GM23338 (cell line): Measurements from ENCODE around the gene SLX9. TPM values are rescaled to one million over a fixed set of nuclear protein-coding genes. Genes with fewer than 3 reads are reported as not detected.

Experiments used
- ATAC-seq: fragments of 200-7000 bp; cut with Tn5 transposase; 3 replicates; pipeline ENCODE4 v1.9.1; 2020
- DNase-seq: peaks from one replicate; pipeline ENCODE4 v3.0.0-alpha.2; 2015; ENCODE audit warnings: low spot score
- H2AFZ ChIP-seq: fragments of 200-600 bp; sonication (generic); 2 replicates; pipeline ENCODE4 v1.8.0; 2016; ENCODE audit warnings: antibody characterized with exemption, mild to moderate bottlenecking, moderate library complexity
- H3F3A ChIP-seq: fragments of 200-600 bp; sonication (generic); replicated peaks from 2 replicates; pipeline ENCODE4 v1.8.0; 2017; ENCODE audit warnings: antibody characterized with exemption, mixed run types, low read depth
- H3K27ac ChIP-seq: fragments of 200-600 bp; sonication (generic); 2 replicates; pipeline ENCODE4 v1.6.1; 2016; ENCODE audit warnings: low read depth
- H3K27me3 ChIP-seq: fragments of 200-600 bp; sonication (generic); 2 replicates; pipeline ENCODE4 v1.8.0; 2016; ENCODE audit warnings: mild to moderate bottlenecking, mixed run types, moderate library complexity; ENCODE audit not compliant: insufficient read depth
- H3K36me3 ChIP-seq: fragments of 200-600 bp; sonication (generic); 2 replicates; pipeline ENCODE4 v1.8.0; 2016; ENCODE audit warnings: mild to moderate bottlenecking; ENCODE audit not compliant: insufficient read depth
- H3K4me1 ChIP-seq: fragments of 200-600 bp; sonication (generic); 2 replicates; pipeline ENCODE4 v1.8.0; 2016; ENCODE audit warnings: mild to moderate bottlenecking, moderate library complexity; ENCODE audit not compliant: insufficient read depth
- H3K4me2 ChIP-seq: fragments of 200-600 bp; sonication (generic); 2 replicates; pipeline ENCODE4 v1.7.1; 2017; ENCODE audit warnings: mixed run types
- H3K4me3 ChIP-seq: fragments of 200-600 bp; sonication (generic); 2 replicates; pipeline ENCODE4 v1.6.1; 2016; ENCODE audit warnings: mixed run types
- H3K79me2 ChIP-seq: fragments of 200-600 bp; sonication (generic); replicated peaks from 2 replicates; pipeline ENCODE4 v1.8.0; 2017; ENCODE audit warnings: mild to moderate bottlenecking; ENCODE audit not compliant: insufficient read depth
- H3K9me2 ChIP-seq: fragments of 200-600 bp; sonication (generic); 2 replicates; pipeline ENCODE4 v1.8.0; 2017; ENCODE audit not compliant: insufficient read depth
- H4K20me1 ChIP-seq: fragments of 200-600 bp; sonication (generic); replicated peaks from 2 replicates; pipeline ENCODE4 v1.8.0; 2017; ENCODE audit warnings: mild to moderate bottlenecking; ENCODE audit not compliant: insufficient read depth
- H3K27ac Mint-ChIP-seq: 2 replicates; pipeline ENCODE4 v1.8.0; 2020; ENCODE audit warnings: inconsistent platforms, mild to moderate bottlenecking, moderate library complexity, mixed read lengths
- H3K27me3 Mint-ChIP-seq: 3 replicates; pipeline ENCODE4 v1.8.0; 2022; ENCODE audit warnings: low read depth, mild to moderate bottlenecking, moderate library complexity, mixed read lengths, inconsistent platforms; ENCODE audit not compliant: insufficient read depth, poor library complexity
- H3K36me3 Mint-ChIP-seq: 3 replicates; pipeline ENCODE4 v1.8.0; 2021; ENCODE audit warnings: low read depth, mild to moderate bottlenecking, inconsistent platforms, moderate library complexity, mixed read lengths
- H3K4me1 Mint-ChIP-seq: 3 replicates; pipeline ENCODE4 v1.8.0; 2020; ENCODE audit warnings: mild to moderate bottlenecking, inconsistent platforms, mixed read lengths
- H3K4me3 Mint-ChIP-seq: 3 replicates; pipeline ENCODE4 v1.8.0; 2021; ENCODE audit warnings: moderate library complexity, mild to moderate bottlenecking, inconsistent platforms, mixed read lengths
- H3K9me3 Mint-ChIP-seq: 3 replicates; pipeline ENCODE4 v1.8.0; 2020; ENCODE audit warnings: moderate library complexity, mild to moderate bottlenecking, inconsistent platforms, mixed read lengths
- CREB1 ChIP-seq: fragments of 250-450 bp; sonication (Bioruptor Pico); IDR thresholded peaks from 2 replicates; pipeline ENCODE4 v1.5.0; 2020; ENCODE audit warnings: low read depth, mild to moderate bottlenecking, moderate library complexity
- ETS1 ChIP-seq: IDR thresholded peaks from 2 replicates; pipeline ENCODE4 v1.6.1; 2016; ENCODE audit warnings: antibody characterized with exemption
- EZH2 ChIP-seq: fragments of 200-600 bp; sonication (generic); IDR thresholded peaks from one replicate; pipeline ENCODE4 v1.8.0; 2017; ENCODE audit warnings: antibody characterized with exemption, mild to moderate bottlenecking, low read depth; ENCODE audit not compliant: unreplicated experiment
- EZH2phosphoT487 ChIP-seq: fragments of 200-600 bp; sonication (generic); IDR thresholded peaks from one replicate; pipeline ENCODE4 v1.8.1; 2018; ENCODE audit warnings: antibody characterized with exemption; ENCODE audit not compliant: unreplicated experiment
- JUNB ChIP-seq: IDR thresholded peaks from one replicate; pipeline ENCODE4 v1.6.1; 2016; ENCODE audit warnings: antibody characterized with exemption; ENCODE audit not compliant: unreplicated experiment
- POLR2AphosphoS5 ChIP-seq: IDR thresholded peaks from 2 replicates; pipeline ENCODE4 v1.6.1; 2016; ENCODE audit warnings: antibody characterized with exemption, low read depth
- ZNF331 ChIP-seq: fragments of 250-450 bp; sonication (Bioruptor Pico); IDR thresholded peaks from 2 replicates; pipeline ENCODE4 v1.5.0; 2020; ENCODE audit warnings: low read depth, mild to moderate bottlenecking, moderate library complexity
- polyA plus RNA-seq: library from polyadenylated mRNA; unstranded; fragments of >200 nt; fragmentation: Nextera tagmentation; extraction: Ambion mirVana; gene quantifications from 2 replicates; pipeline ENCODE4 v1.2.1, GENCODE V29; 2016
- total RNA-seq: library from RNA; depleted of rRNA; stranded (reverse); fragments of >200 nt; shearing (Covaris generic); gene quantifications from 2 replicates; pipeline ENCODE4 v1.2.3, GENCODE V29; 2014
- TF ChIP-seq, protein P1 (sequence below): fragments of 250-450 bp; sonication (Bioruptor Pico); IDR thresholded peaks from 2 replicates; pipeline ENCODE4 v1.5.0; 2020; ENCODE audit warnings: mild to moderate bottlenecking, moderate library complexity
- TF ChIP-seq, protein P2 (sequence below): IDR thresholded peaks from one replicate; pipeline ENCODE4 v1.6.1; 2018; ENCODE audit warnings: antibody characterized with exemption; ENCODE audit not compliant: unreplicated experiment
- TF ChIP-seq, protein P3 (sequence below), 2 experiments: fragments of 200-600 bp in 1 of 2; sonication (generic) in 1 of 2; conservative IDR thresholded peaks; 2 replicates each; pipeline versions ENCODE4 v1.5.1 to v1.6.1; 2016 to 2017; ENCODE audit warnings: antibody characterized with exemption in 2 of 2, low read depth in 2 of 2, mild to moderate bottlenecking in 2 of 2, moderate library complexity in 1 of 2

Gene SLX9
- total and polyA plus RNA-seq, 2 experiments from 2014 or later, result 41.5 to 46.9 TPM

DNA sequence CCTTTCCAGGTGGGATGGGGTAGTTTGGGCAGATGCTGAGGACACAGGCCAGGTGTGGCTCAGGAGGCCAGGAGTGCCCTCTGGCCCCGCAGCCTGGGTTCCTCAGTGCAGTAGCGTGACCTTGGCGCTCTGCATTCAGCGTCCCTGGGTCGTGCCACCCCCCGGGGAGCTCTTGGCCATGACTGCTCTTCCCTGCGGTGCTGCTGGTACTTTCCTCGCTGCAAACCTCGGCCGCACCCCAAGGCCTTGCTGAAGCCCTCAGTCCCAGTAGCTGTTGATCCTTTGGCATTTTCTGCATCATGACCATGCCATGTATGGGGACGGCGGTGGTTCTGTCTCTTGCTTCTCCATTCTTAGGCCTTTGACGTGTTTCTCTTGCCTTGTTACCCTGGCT lies 13.8 kb downstream of the SLX9 start (continued):
- TF ChIP-seq, protein P1, sequence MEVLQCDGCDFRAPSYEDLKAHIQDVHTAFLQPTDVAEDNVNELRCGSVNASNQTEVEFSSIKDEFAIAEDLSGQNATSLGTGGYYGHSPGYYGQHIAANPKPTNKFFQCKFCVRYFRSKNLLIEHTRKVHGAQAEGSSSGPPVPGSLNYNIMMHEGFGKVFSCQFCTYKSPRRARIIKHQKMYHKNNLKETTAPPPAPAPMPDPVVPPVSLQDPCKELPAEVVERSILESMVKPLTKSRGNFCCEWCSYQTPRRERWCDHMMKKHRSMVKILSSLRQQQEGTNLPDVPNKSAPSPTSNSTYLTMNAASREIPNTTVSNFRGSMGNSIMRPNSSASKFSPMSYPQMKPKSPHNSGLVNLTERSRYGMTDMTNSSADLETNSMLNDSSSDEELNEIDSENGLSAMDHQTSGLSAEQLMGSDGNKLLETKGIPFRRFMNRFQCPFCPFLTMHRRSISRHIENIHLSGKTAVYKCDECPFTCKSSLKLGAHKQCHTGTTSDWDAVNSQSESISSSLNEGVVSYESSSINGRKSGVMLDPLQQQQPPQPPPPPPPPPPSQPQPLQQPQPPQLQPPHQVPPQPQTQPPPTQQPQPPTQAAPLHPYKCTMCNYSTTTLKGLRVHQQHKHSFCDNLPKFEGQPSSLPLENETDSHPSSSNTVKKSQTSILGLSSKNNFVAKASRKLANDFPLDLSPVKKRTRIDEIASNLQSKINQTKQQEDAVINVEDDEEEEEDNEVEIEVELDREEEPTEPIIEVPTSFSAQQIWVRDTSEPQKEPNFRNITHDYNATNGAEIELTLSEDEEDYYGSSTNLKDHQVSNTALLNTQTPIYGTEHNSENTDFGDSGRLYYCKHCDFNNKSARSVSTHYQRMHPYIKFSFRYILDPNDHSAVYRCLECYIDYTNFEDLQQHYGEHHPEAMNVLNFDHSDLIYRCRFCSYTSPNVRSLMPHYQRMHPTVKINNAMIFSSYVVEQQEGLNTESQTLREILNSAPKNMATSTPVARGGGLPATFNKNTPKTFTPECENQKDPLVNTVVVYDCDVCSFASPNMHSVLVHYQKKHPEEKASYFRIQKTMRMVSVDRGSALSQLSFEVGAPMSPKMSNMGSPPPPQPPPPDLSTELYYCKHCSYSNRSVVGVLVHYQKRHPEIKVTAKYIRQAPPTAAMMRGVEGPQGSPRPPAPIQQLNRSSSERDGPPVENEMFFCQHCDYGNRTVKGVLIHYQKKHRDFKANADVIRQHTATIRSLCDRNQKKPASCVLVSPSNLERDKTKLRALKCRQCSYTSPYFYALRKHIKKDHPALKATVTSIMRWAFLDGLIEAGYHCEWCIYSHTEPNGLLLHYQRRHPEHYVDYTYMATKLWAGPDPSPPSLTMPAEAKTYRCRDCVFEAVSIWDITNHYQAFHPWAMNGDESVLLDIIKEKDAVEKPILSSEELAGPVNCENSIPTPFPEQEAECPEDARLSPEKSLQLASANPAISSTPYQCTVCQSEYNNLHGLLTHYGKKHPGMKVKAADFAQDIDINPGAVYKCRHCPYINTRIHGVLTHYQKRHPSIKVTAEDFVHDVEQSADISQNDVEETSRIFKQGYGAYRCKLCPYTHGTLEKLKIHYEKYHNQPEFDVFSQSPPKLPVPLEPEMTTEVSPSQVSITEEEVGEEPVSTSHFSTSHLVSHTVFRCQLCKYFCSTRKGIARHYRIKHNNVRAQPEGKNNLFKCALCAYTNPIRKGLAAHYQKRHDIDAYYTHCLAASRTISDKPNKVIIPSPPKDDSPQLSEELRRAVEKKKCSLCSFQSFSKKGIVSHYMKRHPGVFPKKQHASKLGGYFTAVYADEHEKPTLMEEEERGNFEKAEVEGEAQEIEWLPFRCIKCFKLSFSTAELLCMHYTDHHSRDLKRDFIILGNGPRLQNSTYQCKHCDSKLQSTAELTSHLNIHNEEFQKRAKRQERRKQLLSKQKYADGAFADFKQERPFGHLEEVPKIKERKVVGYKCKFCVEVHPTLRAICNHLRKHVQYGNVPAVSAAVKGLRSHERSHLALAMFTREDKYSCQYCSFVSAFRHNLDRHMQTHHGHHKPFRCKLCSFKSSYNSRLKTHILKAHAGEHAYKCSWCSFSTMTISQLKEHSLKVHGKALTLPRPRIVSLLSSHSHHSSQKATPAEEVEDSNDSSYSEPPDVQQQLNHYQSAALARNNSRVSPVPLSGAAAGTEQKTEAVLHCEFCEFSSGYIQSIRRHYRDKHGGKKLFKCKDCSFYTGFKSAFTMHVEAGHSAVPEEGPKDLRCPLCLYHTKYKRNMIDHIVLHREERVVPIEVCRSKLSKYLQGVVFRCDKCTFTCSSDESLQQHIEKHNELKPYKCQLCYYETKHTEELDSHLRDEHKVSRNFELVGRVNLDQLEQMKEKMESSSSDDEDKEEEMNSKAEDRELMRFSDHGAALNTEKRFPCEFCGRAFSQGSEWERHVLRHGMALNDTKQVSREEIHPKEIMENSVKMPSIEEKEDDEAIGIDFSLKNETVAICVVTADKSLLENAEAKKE (CRISPR knock-in tag), result no peak
- TF ChIP-seq, protein P2, sequence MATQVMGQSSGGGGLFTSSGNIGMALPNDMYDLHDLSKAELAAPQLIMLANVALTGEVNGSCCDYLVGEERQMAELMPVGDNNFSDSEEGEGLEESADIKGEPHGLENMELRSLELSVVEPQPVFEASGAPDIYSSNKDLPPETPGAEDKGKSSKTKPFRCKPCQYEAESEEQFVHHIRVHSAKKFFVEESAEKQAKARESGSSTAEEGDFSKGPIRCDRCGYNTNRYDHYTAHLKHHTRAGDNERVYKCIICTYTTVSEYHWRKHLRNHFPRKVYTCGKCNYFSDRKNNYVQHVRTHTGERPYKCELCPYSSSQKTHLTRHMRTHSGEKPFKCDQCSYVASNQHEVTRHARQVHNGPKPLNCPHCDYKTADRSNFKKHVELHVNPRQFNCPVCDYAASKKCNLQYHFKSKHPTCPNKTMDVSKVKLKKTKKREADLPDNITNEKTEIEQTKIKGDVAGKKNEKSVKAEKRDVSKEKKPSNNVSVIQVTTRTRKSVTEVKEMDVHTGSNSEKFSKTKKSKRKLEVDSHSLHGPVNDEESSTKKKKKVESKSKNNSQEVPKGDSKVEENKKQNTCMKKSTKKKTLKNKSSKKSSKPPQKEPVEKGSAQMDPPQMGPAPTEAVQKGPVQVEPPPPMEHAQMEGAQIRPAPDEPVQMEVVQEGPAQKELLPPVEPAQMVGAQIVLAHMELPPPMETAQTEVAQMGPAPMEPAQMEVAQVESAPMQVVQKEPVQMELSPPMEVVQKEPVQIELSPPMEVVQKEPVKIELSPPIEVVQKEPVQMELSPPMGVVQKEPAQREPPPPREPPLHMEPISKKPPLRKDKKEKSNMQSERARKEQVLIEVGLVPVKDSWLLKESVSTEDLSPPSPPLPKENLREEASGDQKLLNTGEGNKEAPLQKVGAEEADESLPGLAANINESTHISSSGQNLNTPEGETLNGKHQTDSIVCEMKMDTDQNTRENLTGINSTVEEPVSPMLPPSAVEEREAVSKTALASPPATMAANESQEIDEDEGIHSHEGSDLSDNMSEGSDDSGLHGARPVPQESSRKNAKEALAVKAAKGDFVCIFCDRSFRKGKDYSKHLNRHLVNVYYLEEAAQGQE, result no peak
- TF ChIP-seq POLR2AphosphoS5 (no peak), EZH2phosphoT487 (no peak)

DNA sequence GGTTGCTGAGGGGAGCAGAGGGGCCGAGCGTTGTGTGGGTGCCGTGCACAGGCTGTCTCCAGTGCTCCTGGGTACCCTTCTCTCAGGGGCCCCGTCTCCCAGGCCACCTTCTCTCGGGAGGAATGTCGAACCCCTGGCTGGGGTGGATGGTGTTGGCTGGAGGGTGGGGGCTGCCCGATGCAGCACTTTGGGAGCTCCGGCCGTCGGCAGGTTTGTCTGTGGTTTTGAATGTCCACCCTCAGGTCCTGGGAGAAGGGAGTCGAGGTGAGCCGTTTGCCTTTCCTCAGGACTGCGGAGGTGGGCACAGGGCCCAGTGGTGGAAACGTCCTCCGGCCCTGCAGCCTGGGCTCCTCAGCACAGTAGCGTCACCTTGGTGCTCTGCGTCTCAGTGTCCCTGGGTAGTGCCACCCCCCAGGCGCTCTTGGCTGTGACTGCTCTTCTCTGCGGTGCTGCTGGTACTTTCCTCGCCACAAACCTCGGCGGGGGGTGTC lies 14.5 kb downstream of the SLX9 start:
- H3K79me2 ChIP-seq, result peaks cover 85% of the 10 kb centered on the region
- H3K4me2 ChIP-seq, result no peak overlapping the region
- Mint-ChIP-seq H3K27ac (no peak overlapping the region), H3K36me3 (peaks cover 30% of the 10 kb centered on the region), H3K27me3 (peaks cover 14% of the 10 kb centered on the region), H3K4me1 (peaks cover 8% of the 10 kb centered on the region), H3K4me3 (no peak overlapping the region; the same call in 2 of the 3 replicates), H3K9me3 (no peaks in the 10 kb centered on the region)
- H3K4me1 ChIP-seq, result no peaks in the 10 kb centered on the region
- no peak overlapping the region for H2AFZ ChIP-seq
- TF ChIP-seq, protein P3, sequence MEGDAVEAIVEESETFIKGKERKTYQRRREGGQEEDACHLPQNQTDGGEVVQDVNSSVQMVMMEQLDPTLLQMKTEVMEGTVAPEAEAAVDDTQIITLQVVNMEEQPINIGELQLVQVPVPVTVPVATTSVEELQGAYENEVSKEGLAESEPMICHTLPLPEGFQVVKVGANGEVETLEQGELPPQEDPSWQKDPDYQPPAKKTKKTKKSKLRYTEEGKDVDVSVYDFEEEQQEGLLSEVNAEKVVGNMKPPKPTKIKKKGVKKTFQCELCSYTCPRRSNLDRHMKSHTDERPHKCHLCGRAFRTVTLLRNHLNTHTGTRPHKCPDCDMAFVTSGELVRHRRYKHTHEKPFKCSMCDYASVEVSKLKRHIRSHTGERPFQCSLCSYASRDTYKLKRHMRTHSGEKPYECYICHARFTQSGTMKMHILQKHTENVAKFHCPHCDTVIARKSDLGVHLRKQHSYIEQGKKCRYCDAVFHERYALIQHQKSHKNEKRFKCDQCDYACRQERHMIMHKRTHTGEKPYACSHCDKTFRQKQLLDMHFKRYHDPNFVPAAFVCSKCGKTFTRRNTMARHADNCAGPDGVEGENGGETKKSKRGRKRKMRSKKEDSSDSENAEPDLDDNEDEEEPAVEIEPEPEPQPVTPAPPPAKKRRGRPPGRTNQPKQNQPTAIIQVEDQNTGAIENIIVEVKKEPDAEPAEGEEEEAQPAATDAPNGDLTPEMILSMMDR (conservative IDR thresholded peaks at IDR 0.05; ENCODE audit: low read depth in 2 of 2), result no peak
- TF ChIP-seq ZNF331 (CRISPR knock-in tag), result no peak
- no peak for TF ChIP-seq CREB1
- TF ChIP-seq ETS1, result no peak
- TF ChIP-seq EZH2phosphoT487, result no peak
- TF ChIP-seq EZH2, result no peak
- TF ChIP-seq JUNB, result no peak
- no peaks in the 10 kb centered on the region; the same call in 1 of the 2 replicates for H3K36me3 ChIP-seq
- H3K27me3 ChIP-seq, result no peaks in the 10 kb centered on the region
- H3K9me2 ChIP-seq, result no peaks in the 10 kb centered on the region
- DNase-seq (no peak), ATAC-seq (no peak)
- peaks cover 34% of the 10 kb centered on the region for H4K20me1 ChIP-seq
- no peak overlapping the region for H3K27ac ChIP-seq
- no peak overlapping the region for H3K4me3 ChIP-seq
- H3F3A ChIP-seq, result no peaks in the 10 kb centered on the region
